IMR-90 (cell line): Measurements from ENCODE around the gene COL25A1. TPM values are rescaled to one million over a fixed set of nuclear protein-coding genes. Genes with fewer than 3 reads are reported as not detected.

Experiments
- ATAC-seq: fragments of 200-7000 bp; cut with Tn5 transposase; 2 replicates; pipeline ENCODE4 v1.9.1; 2020; ENCODE audit warnings: low read depth, mild to moderate bottlenecking, moderate library complexity
- BruUV-seq: library from RNA; stranded (reverse); fragments of 400-500 nt; replicated peaks from 2 replicates; lab custom pipeline; 2021; lab: Mats Ljungman, UMichigan
- CTCF ChIA-PET: fragments of 300-600 bp; formaldehyde crosslinking; extraction: SDS; loops from one replicate; lab custom pipeline; 2021; ENCODE audit warnings: antibody characterized with exemption; lab: Yijun Ruan, JAX
- POLR2A ChIA-PET: fragments of 300-600 bp; sonication (Branson Sonifier 250); formaldehyde crosslinking; loops from one replicate; lab custom pipeline; 2022; ENCODE audit warnings: antibody characterized with exemption; ENCODE audit not compliant: unreplicated experiment; lab: Charles Lee
- DNase-seq: peaks from one replicate; pipeline ENCODE4 v3.0.0; 2013
- H2AFZ ChIP-seq: replicated peaks from 2 replicates; pipeline ENCODE3; 2013; ENCODE audit warnings: low read length, mild to moderate bottlenecking; ENCODE audit not compliant: poor library complexity
- H2AK5ac ChIP-seq: 2 replicates; pipeline ENCODE4 v1.6.1; 2013; ENCODE audit warnings: low read depth, low read length, inconsistent platforms
- H2AK9ac ChIP-seq: replicated peaks from 2 replicates; pipeline ENCODE3; 2013; ENCODE audit warnings: mild to moderate bottlenecking, low read depth, low read length, moderate library complexity; ENCODE audit not compliant: poor library complexity
- H2BK120ac ChIP-seq: 2 replicates; pipeline ENCODE4 v1.6.1; 2013; ENCODE audit warnings: low read depth, low read length, inconsistent platforms
- H2BK15ac ChIP-seq: 3 replicates; pipeline ENCODE4 v1.6.1; 2013; ENCODE audit warnings: low read depth, low read length, inconsistent platforms
- H2BK20ac ChIP-seq: 2 replicates; pipeline ENCODE4 v1.6.1; 2013; ENCODE audit warnings: low read depth, mild to moderate bottlenecking, inconsistent platforms, low read length, moderate library complexity
- H2BK5ac ChIP-seq: 2 replicates; pipeline ENCODE4 v1.6.1; 2013; ENCODE audit warnings: mild to moderate bottlenecking, low read depth, low read length, inconsistent platforms; ENCODE audit not compliant: poor library complexity, severe bottlenecking
- H3K14ac ChIP-seq: replicated peaks from 2 replicates; pipeline ENCODE4 v1.6.1; 2013; ENCODE audit warnings: low read depth, low read length, inconsistent platforms
- H3K18ac ChIP-seq: 2 replicates; pipeline ENCODE4 v1.6.1; 2013; ENCODE audit warnings: low read depth, low read length, control low read depth
- H3K23ac ChIP-seq: 2 replicates; pipeline ENCODE4 v1.6.1; 2013; ENCODE audit warnings: low read depth, low read length, inconsistent platforms
- H3K27ac ChIP-seq: 2 replicates; pipeline ENCODE4 v1.5.1; 2013; ENCODE audit warnings: mild to moderate bottlenecking, control low read depth, low read length; ENCODE audit not compliant: insufficient read depth
- H3K27me3 ChIP-seq: 2 replicates; pipeline ENCODE4 v1.6.1; 2013; ENCODE audit warnings: low read length; ENCODE audit not compliant: control insufficient read depth, insufficient read depth
- H3K36me3 ChIP-seq: 2 replicates; pipeline ENCODE4 v1.6.1; 2013; ENCODE audit warnings: low read length, mixed read lengths; ENCODE audit not compliant: control insufficient read depth, insufficient read depth
- H3K4ac ChIP-seq: 2 replicates; pipeline ENCODE4 v1.6.1; 2013; ENCODE audit warnings: low read depth, low read length, inconsistent platforms
- H3K4me1 ChIP-seq: 2 replicates; pipeline ENCODE4 v1.6.1; 2013; ENCODE audit warnings: low read length, mixed read lengths; ENCODE audit not compliant: control insufficient read depth, insufficient read depth
- H3K4me2 ChIP-seq: 2 replicates; pipeline ENCODE4 v1.6.1; 2013; ENCODE audit warnings: low read depth, mild to moderate bottlenecking, control low read depth, low read length, moderate library complexity
- H3K4me3 ChIP-seq: 2 replicates; pipeline ENCODE4 v1.5.1; 2013; ENCODE audit warnings: low read depth, mild to moderate bottlenecking, control low read depth, low read length, moderate library complexity; ENCODE audit not compliant: insufficient read depth
- H3K56ac ChIP-seq: 2 replicates; pipeline ENCODE4 v1.6.1; 2013; ENCODE audit warnings: low read length, inconsistent platforms; ENCODE audit not compliant: insufficient read depth; ENCODE audit errors: extremely low read depth
- H3K79me1 ChIP-seq, 2 experiments: 2 replicates each; pipeline ENCODE4 v1.6.1; 2013; ENCODE audit warnings: low read length in 2 of 2, inconsistent platforms in 1 of 2, low read depth in 1 of 2
- H3K9ac ChIP-seq: 2 replicates; pipeline ENCODE4 v1.6.1; 2013; ENCODE audit warnings: low read depth, low read length, control low read depth
- H3K9me1 ChIP-seq: 2 replicates; pipeline ENCODE4 v1.6.1; 2013; ENCODE audit warnings: low read length, inconsistent platforms; ENCODE audit not compliant: insufficient read depth
- H3K9me3 ChIP-seq: 2 replicates; pipeline ENCODE4 v1.6.1; 2013; ENCODE audit warnings: low read length; ENCODE audit not compliant: control insufficient read depth, insufficient read depth
- H4K20me1 ChIP-seq: 2 replicates; pipeline ENCODE4 v1.6.1; 2013; ENCODE audit warnings: low read length, inconsistent platforms; ENCODE audit not compliant: insufficient read depth
- H4K5ac ChIP-seq: 2 replicates; pipeline ENCODE4 v1.6.1; 2013; ENCODE audit warnings: mild to moderate bottlenecking, low read depth, low read length, control low read depth
- H4K8ac ChIP-seq, 2 experiments: 2 replicates each; pipeline ENCODE4 v1.6.1; 2013; ENCODE audit warnings: low read depth in 2 of 2, low read length in 2 of 2, control low read depth in 1 of 2, inconsistent platforms in 1 of 2
- H4K91ac ChIP-seq: 2 replicates; pipeline ENCODE4 v1.6.1; 2013; ENCODE audit warnings: low read depth, low read length, inconsistent platforms; ENCODE audit not compliant: insufficient read depth
- BHLHE40 ChIP-seq: fragments of 150-350 bp; IDR thresholded peaks from 2 replicates; pipeline ENCODE4 v1.6.1; 2016; ENCODE audit warnings: mild to moderate bottlenecking, low read depth, low read length
- CEBPB ChIP-seq: IDR thresholded peaks from 2 replicates; pipeline ENCODE4 v1.6.1; 2012; ENCODE audit warnings: low read depth, low read length, improper control_type of control experiment
- CHD1 ChIP-seq: IDR thresholded peaks from 2 replicates; pipeline ENCODE4 v1.6.1; 2012; ENCODE audit warnings: low read depth, low read length, improper control_type of control experiment
- CTCF ChIP-seq: conservative IDR thresholded peaks from 2 replicates; pipeline ENCODE4 v1.5.1; 2012; ENCODE audit warnings: mild to moderate bottlenecking, low read depth, low read length, improper control_type of control experiment
- FOS ChIP-seq: fragments of 150-350 bp; IDR thresholded peaks from 2 replicates; pipeline ENCODE4 v1.6.1; 2016; ENCODE audit warnings: low read depth, low read length
- MAFK ChIP-seq: IDR thresholded peaks from 2 replicates; pipeline ENCODE4 v1.6.1; 2012; ENCODE audit warnings: low read depth, low read length, improper control_type of control experiment
- MAZ ChIP-seq: IDR thresholded peaks from 2 replicates; pipeline ENCODE4 v1.6.1; 2012; ENCODE audit warnings: low read depth, mild to moderate bottlenecking, low read length, improper control_type of control experiment, moderate library complexity, borderline replicate concordance
- MXI1 ChIP-seq: IDR thresholded peaks from 2 replicates; pipeline ENCODE4 v1.6.1; 2012; ENCODE audit warnings: low read depth, mild to moderate bottlenecking, low read length, moderate library complexity, borderline replicate concordance
- NFE2L2 ChIP-seq: fragments of 150-350 bp; IDR thresholded peaks from 2 replicates; pipeline ENCODE4 v1.6.1; 2016; ENCODE audit warnings: low read depth, mild to moderate bottlenecking, low read length
- POLR2A ChIP-seq: IDR thresholded peaks from 2 replicates; pipeline ENCODE4 v1.6.1; 2012; ENCODE audit warnings: mild to moderate bottlenecking, low read depth, low read length
- RAD21 ChIP-seq: IDR thresholded peaks from 2 replicates; pipeline ENCODE4 v1.6.1; 2012; ENCODE audit warnings: low read length, improper control_type of control experiment
- RCOR1 ChIP-seq: IDR thresholded peaks from 2 replicates; pipeline ENCODE4 v1.6.1; 2012; ENCODE audit warnings: mild to moderate bottlenecking, low read length, improper control_type of control experiment; ENCODE audit not compliant: insufficient replicate concordance
- RFX5 ChIP-seq: IDR thresholded peaks from 2 replicates; pipeline ENCODE4 v1.8.0; 2012; ENCODE audit warnings: low read depth, mild to moderate bottlenecking, low read length, moderate library complexity
- SMC3 ChIP-seq: fragments of 150-350 bp; IDR thresholded peaks from 2 replicates; pipeline ENCODE4 v1.6.1; 2016; ENCODE audit warnings: low read depth, mild to moderate bottlenecking, antibody characterized with exemption, low read length, moderate library complexity
- USF2 ChIP-seq: fragments of 150-350 bp; IDR thresholded peaks from 2 replicates; pipeline ENCODE4 v1.6.1; 2017; ENCODE audit warnings: mild to moderate bottlenecking, antibody characterized with exemption, low read length, low read depth
- WGBS, 2 experiments: methylation state at CpG; one replicate each; pipeline versions ENCODE4 v1.1.5 to v1.1.7; 2013; ENCODE audit warnings: missing lambda C conversion rate in 2 of 2; ENCODE audit not compliant: insufficient read length in 1 of 2; ENCODE audit errors: extremely low coverage in 2 of 2; 5-methylcytosine and 5-hydroxymethylcytosine counted together
- dilution Hi-C: fragments of 300-500 bp; cut with HindIII; formaldehyde crosslinking; loops from one replicate; pipeline ENCODE4 v1.14.3; 2018; ENCODE audit warnings: low sequenced_read_pairs; ENCODE audit not compliant: unreplicated experiment
- in situ Hi-C: fragments of 300-500 bp; cut with MboI; formaldehyde crosslinking; loops from 3 replicates; pipeline ENCODE4 v1.14.3; 2019; ENCODE audit warnings: low sequenced_read_pairs, inconsistent platforms, mixed read lengths
- intact Hi-C: fragments of 100-400 bp; cut with micrococcal nuclease; formaldehyde crosslinking; loops from 2 replicates; pipeline ENCODE4 v1.10.0; 2022
- polyA plus RNA-seq, 3 experiments: library from polyadenylated mRNA; depleted of rRNA; stranded (reverse); fragments of >200 nt; gene quantifications; 2 replicates each; pipeline ENCODE4 v1.2.3, GENCODE V29; 2012; ENCODE audit warnings: low replicate concordance in 1 of 3
- total RNA-seq: library from RNA; depleted of rRNA; stranded (reverse); fragments of >200 nt; gene quantifications from 2 replicates; pipeline ENCODE4 v1.2.3, GENCODE V29; 2012
- TF ChIP-seq, protein P1 (sequence below): fragments of 150-350 bp; IDR thresholded peaks from 2 replicates; pipeline ENCODE4 v1.6.1; 2016; ENCODE audit warnings: low read depth, mild to moderate bottlenecking, low read length, moderate library complexity, borderline replicate concordance

The COL25A1 gene
- total and polyA plus RNA-seq, 2 of the 4 experiments (the other 2 are of a cell fraction), result under 0.01 to 0.05 TPM

DNA sequence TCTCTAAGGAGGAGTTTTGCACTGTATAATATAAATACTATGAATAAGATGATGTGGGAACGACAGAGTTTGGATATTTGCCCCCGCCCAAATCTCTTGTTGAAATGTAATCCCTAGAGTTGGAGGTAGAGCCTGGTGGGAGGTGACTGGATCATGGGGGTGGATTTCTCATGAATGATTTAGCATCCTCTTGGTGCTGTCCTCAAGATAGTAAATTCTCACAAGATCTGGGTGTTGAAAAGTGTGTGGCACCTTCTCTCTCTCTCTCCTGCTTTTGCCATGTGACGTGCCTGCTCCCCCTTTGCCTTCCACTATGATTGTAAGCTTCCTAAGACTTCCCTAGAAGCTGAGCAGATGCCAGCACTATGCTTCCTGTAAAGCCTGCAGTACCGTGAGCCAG, 298.0 kb downstream of the COL25A1 start:
- Histone ChIP-seq H2AK5ac (no peak overlapping the region), H3K27ac (no peak overlapping the region), H2BK20ac (no peak overlapping the region), H4K5ac (no peak overlapping the region), H3K36me3 (no peaks in the 10 kb centered on the region), H3K18ac (no peak overlapping the region), H3K9me1 (no peaks in the 10 kb centered on the region), H3K14ac (no peak overlapping the region), H2AFZ (no peak overlapping the region), H3K27me3 (no peaks in the 10 kb centered on the region), H3K79me1 (no peaks in the 10 kb centered on the region), H4K8ac (no peak overlapping the region), H3K23ac (no peak overlapping the region), H3K4me2 (no peak overlapping the region), H4K91ac (no peak overlapping the region), H3K4me1 (no peaks in the 10 kb centered on the region), H3K9me3 (no peaks in the 10 kb centered on the region), H3K4me3 (no peak overlapping the region), H2BK120ac (no peak overlapping the region), H3K9ac (no peak overlapping the region), H2AK9ac (no peak overlapping the region), H3K56ac (no peak overlapping the region), H2BK15ac (no peak overlapping the region; the same call in 2 of the 3 replicates), H2BK5ac (no peak overlapping the region), H3K4ac (no peak overlapping the region), H4K20me1 (no peaks in the 10 kb centered on the region)
- ChIA-PET POLR2A (no interaction called here), CTCF (interaction anchor here (0.6 kb wide), 1 partner anchor 42 kb away, joined by 3 read pairs; no protein-coding TSS in a partner anchor)
- dilution Hi-C loops (no loop called here), in situ Hi-C loops (no loop called here), intact Hi-C loops (no loop called here)
- TF ChIP-seq RFX5 (no peak), USF2 (no peak), FOS (no peak), POLR2A (no peak), MXI1 (no peak), SMC3 (no peak), MAZ (no peak), CTCF (no peak), BHLHE40 (no peak), NFE2L2 (no peak), RAD21 (no peak), CEBPB (no peak), MAFK (no peak), RCOR1 (no peak), CHD1 (no peak)
- TF ChIP-seq, protein P1, sequence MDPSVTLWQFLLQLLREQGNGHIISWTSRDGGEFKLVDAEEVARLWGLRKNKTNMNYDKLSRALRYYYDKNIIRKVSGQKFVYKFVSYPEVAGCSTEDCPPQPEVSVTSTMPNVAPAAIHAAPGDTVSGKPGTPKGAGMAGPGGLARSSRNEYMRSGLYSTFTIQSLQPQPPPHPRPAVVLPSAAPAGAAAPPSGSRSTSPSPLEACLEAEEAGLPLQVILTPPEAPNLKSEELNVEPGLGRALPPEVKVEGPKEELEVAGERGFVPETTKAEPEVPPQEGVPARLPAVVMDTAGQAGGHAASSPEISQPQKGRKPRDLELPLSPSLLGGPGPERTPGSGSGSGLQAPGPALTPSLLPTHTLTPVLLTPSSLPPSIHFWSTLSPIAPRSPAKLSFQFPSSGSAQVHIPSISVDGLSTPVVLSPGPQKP, result no peak
- no TSS peak for BruUV-seq
- DNase-seq, result no peak
- no peak for ATAC-seq
- WGBS, 2 experiments, result no CpG with 5 or more reads among the region's 4 CpGs
